K562 (cell line): Measurements from ENCODE around the gene CNNM4.

Source experiments
- FUS ChIP-seq: fragments of 200-400 bp; formaldehyde crosslinking; optimal IDR thresholded peaks from 2 replicates; pipeline ENCODE3; 2017; ENCODE audit warnings: low read depth, low read length
- GTF2F1 ChIP-seq: IDR thresholded peaks from 2 replicates; pipeline ENCODE4 v1.6.1; 2011; ENCODE audit warnings: low read depth, low read length, improper control_type of control experiment
- RCOR1 ChIP-seq, 2 experiments: IDR thresholded peaks; 2 replicates each; pipeline ENCODE4 v1.6.1; 2012; ENCODE audit warnings: low read depth in 2 of 2, low read length in 2 of 2, borderline replicate concordance in 1 of 2, improper control_type of control experiment in 1 of 2
- SP1 ChIP-seq: sonication (generic); formaldehyde crosslinking; IDR thresholded peaks from 2 replicates; pipeline ENCODE4 v1.8.1; 2022; ENCODE audit warnings: mild to moderate bottlenecking, missing genetic modification reagents
- ZNF384 ChIP-seq: IDR thresholded peaks from 2 replicates; pipeline ENCODE4 v1.6.1; 2012; ENCODE audit warnings: low read depth, low read length, improper control_type of control experiment
- ZNF408 ChIP-seq: fragments of 250-450 bp; sonication (Bioruptor Pico); IDR thresholded peaks from 2 replicates; pipeline ENCODE4 v1.4.0; 2020; ENCODE audit warnings: low read depth, mild to moderate bottlenecking, moderate library complexity
- TF ChIP-seq, protein P1 (sequence below), 3 experiments: IDR thresholded peaks in 2 of 3; conservative IDR thresholded peaks in 1 of 3; 2 replicates each; pipeline ENCODE4 v1.5.1; 2011 to 2012; ENCODE audit warnings: low read length in 3 of 3, mild to moderate bottlenecking in 3 of 3, control low read depth in 2 of 3, improper control_type of control experiment in 1 of 3, inconsistent platforms in 1 of 3, low read depth in 1 of 3, mixed read lengths in 1 of 3, moderate library complexity in 1 of 3; ENCODE audit not compliant: insufficient read depth in 2 of 3
- TF ChIP-seq, protein P2 (sequence below), 2 experiments: IDR thresholded peaks; 2 replicates each; pipeline ENCODE4 v1.6.1; 2011; ENCODE audit warnings: borderline replicate concordance in 1 of 2, control low read depth in 1 of 2, low read depth in 1 of 2, low read length in 1 of 2, mild to moderate bottlenecking in 1 of 2, mixed read lengths in 1 of 2, moderate library complexity in 1 of 2; ENCODE audit not compliant: insufficient read depth in 1 of 2, insufficient read length in 1 of 2, poor library complexity in 1 of 2, severe bottlenecking in 1 of 2; ENCODE audit errors: extremely low read depth in 1 of 2

DNA sequence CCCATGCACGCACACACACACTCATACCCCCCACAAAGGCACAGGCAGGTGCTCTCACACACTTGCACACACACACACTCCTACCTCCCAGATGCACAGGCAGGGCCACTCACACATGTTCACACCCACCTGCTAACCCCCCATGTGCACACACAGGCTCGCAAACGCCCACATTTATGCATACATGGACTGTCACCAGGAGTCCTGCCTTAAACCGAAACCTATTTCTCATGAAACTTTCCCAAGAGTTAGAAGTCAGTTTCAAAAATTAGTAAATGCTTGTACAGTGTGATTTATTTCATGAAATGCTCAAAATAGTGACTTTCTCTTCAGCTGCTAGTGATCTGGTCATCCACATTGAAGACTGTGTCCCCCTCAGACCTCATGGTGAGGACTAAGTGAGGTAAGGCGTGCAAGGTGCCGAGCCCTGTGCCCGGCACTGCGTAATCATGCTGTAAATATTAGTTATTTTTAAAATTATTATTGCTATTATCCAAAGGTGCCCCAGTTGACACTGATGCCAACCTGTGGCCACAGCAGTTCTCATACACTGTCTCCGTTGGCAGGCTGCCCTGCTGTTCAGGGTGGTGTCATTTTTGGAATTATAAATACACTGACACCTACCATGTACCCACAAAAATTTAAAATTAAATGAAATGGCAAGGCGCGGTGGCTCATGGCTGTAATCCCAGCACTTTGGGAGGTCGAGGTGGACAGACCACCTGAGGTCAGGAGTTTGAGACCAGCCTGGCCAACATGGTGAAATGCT lies 12.4 kb downstream of the CNNM4 start:
- TF ChIP-seq, protein P1, sequence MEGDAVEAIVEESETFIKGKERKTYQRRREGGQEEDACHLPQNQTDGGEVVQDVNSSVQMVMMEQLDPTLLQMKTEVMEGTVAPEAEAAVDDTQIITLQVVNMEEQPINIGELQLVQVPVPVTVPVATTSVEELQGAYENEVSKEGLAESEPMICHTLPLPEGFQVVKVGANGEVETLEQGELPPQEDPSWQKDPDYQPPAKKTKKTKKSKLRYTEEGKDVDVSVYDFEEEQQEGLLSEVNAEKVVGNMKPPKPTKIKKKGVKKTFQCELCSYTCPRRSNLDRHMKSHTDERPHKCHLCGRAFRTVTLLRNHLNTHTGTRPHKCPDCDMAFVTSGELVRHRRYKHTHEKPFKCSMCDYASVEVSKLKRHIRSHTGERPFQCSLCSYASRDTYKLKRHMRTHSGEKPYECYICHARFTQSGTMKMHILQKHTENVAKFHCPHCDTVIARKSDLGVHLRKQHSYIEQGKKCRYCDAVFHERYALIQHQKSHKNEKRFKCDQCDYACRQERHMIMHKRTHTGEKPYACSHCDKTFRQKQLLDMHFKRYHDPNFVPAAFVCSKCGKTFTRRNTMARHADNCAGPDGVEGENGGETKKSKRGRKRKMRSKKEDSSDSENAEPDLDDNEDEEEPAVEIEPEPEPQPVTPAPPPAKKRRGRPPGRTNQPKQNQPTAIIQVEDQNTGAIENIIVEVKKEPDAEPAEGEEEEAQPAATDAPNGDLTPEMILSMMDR (IDR thresholded peaks at IDR 0.05 in 2 of 3, conservative IDR thresholded peaks at IDR 0.05 in 1 of 3; ENCODE audit: insufficient read depth in 2 of 3, low read depth in 1 of 3, low read length in 3 of 3): no peak
- no peak for TF ChIP-seq ZNF384
- no peak for TF ChIP-seq SP1
- TF ChIP-seq FUS: no peak
- TF ChIP-seq RCOR1 (IDR thresholded peaks at IDR 0.05; ENCODE audit: borderline replicate concordance in 1 of 2, low read depth in 2 of 2, low read length in 2 of 2): no peak
- TF ChIP-seq, protein P2, sequence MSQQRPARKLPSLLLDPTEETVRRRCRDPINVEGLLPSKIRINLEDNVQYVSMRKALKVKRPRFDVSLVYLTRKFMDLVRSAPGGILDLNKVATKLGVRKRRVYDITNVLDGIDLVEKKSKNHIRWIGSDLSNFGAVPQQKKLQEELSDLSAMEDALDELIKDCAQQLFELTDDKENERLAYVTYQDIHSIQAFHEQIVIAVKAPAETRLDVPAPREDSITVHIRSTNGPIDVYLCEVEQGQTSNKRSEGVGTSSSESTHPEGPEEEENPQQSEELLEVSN (IDR thresholded peaks at IDR 0.05; ENCODE audit: borderline replicate concordance in 1 of 2, extremely low read depth in 1 of 2, insufficient read depth in 1 of 2, insufficient read length in 1 of 2, low read depth in 1 of 2, low read length in 1 of 2, poor library complexity in 1 of 2, severe bottlenecking in 1 of 2): no peak
- TF ChIP-seq ZNF408 (CRISPR knock-in tag): no peak
- no peak for TF ChIP-seq GTF2F1
